PC-3 (cell line): Measurements from ENCODE around the gene UBAP2L. TPM values are rescaled to one million over a fixed set of nuclear protein-coding genes. Genes with fewer than 3 reads are reported as not detected.

Experiments used
- ATAC-seq: fragments of 200-7000 bp; cut with Tn5 transposase; 2 replicates; pipeline ENCODE4 v1.9.1; 2020; ENCODE audit warnings: mild to moderate bottlenecking, moderate library complexity
- BruUV-seq: library from RNA; stranded (reverse); fragments of 400-500 nt; replicated peaks from 2 replicates; lab custom pipeline; 2021; lab: Mats Ljungman, UMichigan
- CTCF ChIA-PET: fragments of 300-600 bp; sonication (Branson Sonifier 250); formaldehyde crosslinking; loops from one replicate; lab custom pipeline; 2022; ENCODE audit warnings: antibody characterized with exemption; lab: Charles Lee
- POLR2A ChIA-PET: fragments of 300-600 bp; sonication (Branson Sonifier 250); formaldehyde crosslinking; loops from one replicate; lab custom pipeline; 2022; ENCODE audit warnings: antibody characterized with exemption; ENCODE audit not compliant: unreplicated experiment; lab: Charles Lee
- DNase-seq: peaks from one replicate; pipeline ENCODE4 v3.0.0-alpha.2; 2015
- H2AFZ ChIP-seq: fragments of 300-600 bp; sonication (generic); 2 replicates; pipeline ENCODE4 v1.6.0; 2016; ENCODE audit warnings: antibody characterized with exemption, low read length
- H3F3A ChIP-seq: fragments of 300-600 bp; sonication (generic); one replicate; pipeline ENCODE4 v1.6.0; 2017; ENCODE audit warnings: antibody characterized with exemption, low read length, control low read depth, mild to moderate bottlenecking; ENCODE audit not compliant: unreplicated experiment
- H3K27ac ChIP-seq: fragments of 300-600 bp; sonication (generic); 2 replicates; pipeline ENCODE4 v1.5.1; 2016; ENCODE audit warnings: mild to moderate bottlenecking, low read length
- H3K27me3 ChIP-seq: fragments of 300-600 bp; sonication (generic); 2 replicates; pipeline ENCODE4 v1.6.1; 2016; ENCODE audit warnings: low read length, mixed read lengths
- H3K36me3 ChIP-seq: fragments of 300-600 bp; sonication (generic); 2 replicates; pipeline ENCODE4 v1.6.1; 2016; ENCODE audit warnings: low read depth, mixed run types, low read length, mixed read lengths
- H3K4me1 ChIP-seq: fragments of 300-600 bp; sonication (generic); 2 replicates; pipeline ENCODE4 v1.5.1; 2016; ENCODE audit warnings: low read length; ENCODE audit not compliant: insufficient read depth
- H3K4me2 ChIP-seq: fragments of 300-600 bp; sonication (generic); 2 replicates; pipeline ENCODE4 v1.6.0; 2016; ENCODE audit warnings: low read length
- H3K4me3 ChIP-seq: fragments of 300-600 bp; sonication (generic); 2 replicates; pipeline ENCODE4 v1.5.1; 2016; ENCODE audit warnings: mild to moderate bottlenecking, low read length, mixed read lengths
- H3K79me2 ChIP-seq: fragments of 300-600 bp; sonication (generic); 2 replicates; pipeline ENCODE4 v1.6.1; 2017; ENCODE audit warnings: low read length, mixed read lengths
- H3K9ac ChIP-seq: fragments of 300-600 bp; sonication (generic); 2 replicates; pipeline ENCODE4 v1.6.0; 2016; ENCODE audit warnings: mild to moderate bottlenecking, low read length
- H3K9me2 ChIP-seq: fragments of 300-600 bp; sonication (generic); replicated peaks from 2 replicates; pipeline ENCODE4 v1.6.1; 2016; ENCODE audit warnings: mixed run types, low read length, mixed read lengths
- H3K9me3 ChIP-seq: fragments of 300-600 bp; sonication (generic); 2 replicates; pipeline ENCODE4 v1.6.1; 2016; ENCODE audit warnings: low read length, mixed read lengths
- H4K20me1 ChIP-seq: fragments of 300-600 bp; sonication (generic); 2 replicates; pipeline ENCODE4 v1.6.1; 2016; ENCODE audit warnings: low read length, mixed read lengths
- CTCF ChIP-seq: fragments of 300-600 bp; sonication (generic); conservative IDR thresholded peaks from 2 replicates; pipeline ENCODE4 v1.5.1; 2017; ENCODE audit warnings: antibody characterized with exemption, low read depth, mild to moderate bottlenecking, low read length
- EZH2 ChIP-seq: fragments of 300-600 bp; sonication (generic); IDR thresholded peaks from one replicate; pipeline ENCODE4 v1.6.1; 2017; ENCODE audit warnings: antibody characterized with exemption, mild to moderate bottlenecking, low read length; ENCODE audit not compliant: unreplicated experiment
- EZH2phosphoT487 ChIP-seq: fragments of 300-600 bp; sonication (generic); IDR thresholded peaks from 2 replicates; pipeline ENCODE4 v1.6.1; 2018; ENCODE audit warnings: mild to moderate bottlenecking, antibody characterized with exemption, low read length, borderline replicate concordance
- intact Hi-C: fragments of 100-400 bp; cut with micrococcal nuclease; formaldehyde crosslinking; loops from 2 replicates; pipeline ENCODE4 v1.9.0; 2023
- total RNA-seq: library from RNA; depleted of rRNA; stranded (reverse); fragments of >200 nt; gene quantifications from 2 replicates; pipeline ENCODE4 v1.2.3, GENCODE V29; 2014

Gene UBAP2L
- total RNA-seq, 1 experiment from 2014 or later = 128 TPM

- Histone ChIP-seq H3K9me3 (no peaks in the 10 kb centered on the region), H3K4me1 (no peaks in the 10 kb centered on the region), H3K4me3 (no peak overlapping the region), H3F3A (no peaks in the 10 kb centered on the region), H3K36me3 (peaks cover 97% of the 10 kb centered on the region), H2AFZ (no peak overlapping the region), H3K9me2 (no peaks in the 10 kb centered on the region), H3K9ac (no peak overlapping the region), H3K4me2 (no peak overlapping the region), H4K20me1 (no peaks in the 10 kb centered on the region), H3K27me3 (no peaks in the 10 kb centered on the region), H3K79me2 (no peaks in the 10 kb centered on the region), H3K27ac (no peak overlapping the region)
- CTCF ChIA-PET = no interaction called here
- DNase-seq (no peak), ATAC-seq (no peak)
- POLR2A ChIA-PET = no interaction called here
- intact Hi-C loops = no loop called here
- BruUV-seq = no TSS peak
- TF ChIP-seq EZH2 = no peak
- no peak for TF ChIP-seq CTCF
- TF ChIP-seq EZH2phosphoT487 = no peak
These were observed 38.0 kb downstream of the UBAP2L start for GRCh38 chr1:154258784-154259183.

- Histone ChIP-seq H3K27me3 (no peaks in the 10 kb centered on the region), H3K4me1 (no peaks in the 10 kb centered on the region), H3K4me2 (no peak overlapping the region), H3K9me3 (no peaks in the 10 kb centered on the region), H3K9me2 (no peaks in the 10 kb centered on the region), H3K36me3 (peaks cover 92% of the 10 kb centered on the region), H3K79me2 (no peaks in the 10 kb centered on the region), H3K4me3 (no peak overlapping the region), H3F3A (no peaks in the 10 kb centered on the region), H2AFZ (no peak overlapping the region), H3K9ac (no peak overlapping the region), H3K27ac (no peak overlapping the region), H4K20me1 (no peaks in the 10 kb centered on the region)
- POLR2A ChIA-PET = no interaction called here
- no peak for ATAC-seq
- DNase-seq = no peak
- intact Hi-C loops = no loop called here
- TF ChIP-seq EZH2 = no peak
- no peak for TF ChIP-seq EZH2phosphoT487
- no peak for TF ChIP-seq CTCF
- CTCF ChIA-PET = no interaction called here
- BruUV-seq = no TSS peak
These were observed 39.4 kb downstream of the UBAP2L start for GRCh38 chr1:154260127-154260526.

- no peak for ATAC-seq
- intact Hi-C loops = no loop called here
- Histone ChIP-seq H3K36me3 (peaks cover 70% of the 10 kb centered on the region), H3K4me3 (no peak overlapping the region), H3K9ac (no peak overlapping the region), H3K27me3 (no peaks in the 10 kb centered on the region), H3F3A (no peaks in the 10 kb centered on the region), H3K4me1 (no peaks in the 10 kb centered on the region), H3K9me2 (no peaks in the 10 kb centered on the region), H3K4me2 (no peak overlapping the region), H2AFZ (no peak overlapping the region), H3K9me3 (no peaks in the 10 kb centered on the region), H3K79me2 (no peaks in the 10 kb centered on the region), H4K20me1 (no peaks in the 10 kb centered on the region), H3K27ac (no peak overlapping the region)
- DNase-seq = no peak
- ChIA-PET POLR2A (no interaction called here), CTCF (no interaction called here)
- no peak for TF ChIP-seq EZH2phosphoT487
- no peak for TF ChIP-seq EZH2
- TF ChIP-seq CTCF = no peak
- no TSS peak for BruUV-seq
These were observed 42.9 kb downstream of the UBAP2L start for GRCh38 chr1:154263465-154264332.
